ENCODE measurements around the gene RANBP2. TPM values are rescaled to one million over a fixed set of nuclear protein-coding genes. Genes with fewer than 3 reads are reported as not detected.

The RANBP2 gene
- total and polyA plus RNA-seq, 2 experiments from 2014 or later: 23.0 to 98.0 TPM

DNA sequence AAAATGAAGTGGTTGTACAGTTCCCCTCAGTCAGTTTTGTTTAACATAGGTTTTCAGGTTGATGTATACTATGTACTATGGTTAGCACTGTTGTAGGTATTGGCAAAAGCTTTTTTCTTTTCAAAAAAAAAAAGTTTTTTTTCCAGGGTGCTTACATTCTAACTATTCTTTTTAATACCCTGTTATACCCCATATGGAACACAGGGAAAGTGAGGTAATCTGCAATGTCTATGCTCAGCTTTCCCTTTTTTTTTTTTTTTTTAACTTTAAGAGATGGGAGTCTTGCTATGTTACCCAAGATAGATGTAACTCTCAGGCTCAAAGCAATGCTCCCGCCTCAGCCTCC is 66.7 kb downstream of the RANBP2 start (continued):
- TF ChIP-seq ZNF462 (CRISPR knock-in tag; IDR thresholded peaks at IDR 0.05): no peak

- Mint-ChIP-seq H3K4me3 (peak within 1 kb of the TSS; percentile 94), H3K4me1 (peaks cover 5% of the 10 kb centered on the region; the same call in 2 of the 3 replicates), H3K9me3 (0 out of 3 replicates have a peak, but pooled peaks cover 3% of the 10 kb centered on the region), H3K27ac (peak within 1 kb of the TSS; percentile 95), H3K27me3 (ENCODE audit: insufficient read depth, low read depth, poor library complexity) (peaks cover 8% of the 10 kb centered on the region), H3K36me3 (ENCODE audit: low read depth) (peaks cover 46% of the 10 kb centered on the region)
- ATAC-seq (peak; percentile 97), DNase-seq (ENCODE audit: low spot score) (peak; percentile 97)
- Histone ChIP-seq H3K9me2 (ENCODE audit: insufficient read depth) (no peaks in the 10 kb centered on the region), H3K79me2 (replicated peaks; ENCODE audit: insufficient read depth) (peaks cover 26% of the 10 kb centered on the region), H3K4me2 (peak within 1 kb of the TSS; percentile 95), H3F3A (replicated peaks; ENCODE audit: low read depth) (no peaks in the 10 kb centered on the region), H3K27ac (ENCODE audit: low read depth) (peak within 1 kb of the TSS; percentile 74), H3K4me1 (ENCODE audit: insufficient read depth) (0 out of 2 replicates have a peak, but pooled peaks cover 3% of the 10 kb centered on the region), H2AFZ (peak within 1 kb of the TSS; percentile 70; the same call in 1 of the 2 replicates), H3K27me3 (ENCODE audit: insufficient read depth) (no peaks in the 10 kb centered on the region), H4K20me1 (replicated peaks; ENCODE audit: insufficient read depth) (0 out of 2 replicates have a peak, but pooled peaks cover 6% of the 10 kb centered on the region), H3K4me3 (peak within 1 kb of the TSS; percentile 77), H3K36me3 (ENCODE audit: insufficient read depth) (peaks cover 17% of the 10 kb centered on the region; the same call in 1 of the 2 replicates)
- TF ChIP-seq, protein P1, sequence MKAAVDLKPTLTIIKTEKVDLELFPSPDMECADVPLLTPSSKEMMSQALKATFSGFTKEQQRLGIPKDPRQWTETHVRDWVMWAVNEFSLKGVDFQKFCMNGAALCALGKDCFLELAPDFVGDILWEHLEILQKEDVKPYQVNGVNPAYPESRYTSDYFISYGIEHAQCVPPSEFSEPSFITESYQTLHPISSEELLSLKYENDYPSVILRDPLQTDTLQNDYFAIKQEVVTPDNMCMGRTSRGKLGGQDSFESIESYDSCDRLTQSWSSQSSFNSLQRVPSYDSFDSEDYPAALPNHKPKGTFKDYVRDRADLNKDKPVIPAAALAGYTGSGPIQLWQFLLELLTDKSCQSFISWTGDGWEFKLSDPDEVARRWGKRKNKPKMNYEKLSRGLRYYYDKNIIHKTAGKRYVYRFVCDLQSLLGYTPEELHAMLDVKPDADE (IDR thresholded peaks at IDR 0.05): no peak
- TF ChIP-seq CREB1 (CRISPR knock-in tag; IDR thresholded peaks at IDR 0.05; ENCODE audit: low read depth): peak; percentile 89
- TF ChIP-seq POLR2AphosphoS5 (IDR thresholded peaks at IDR 0.05; ENCODE audit: low read depth): peak; percentile 87
Measured at GRCh38 chr2:108786354-108787215, 67.3 kb downstream of the RANBP2 start, which contains the start of gene CCDC138. Gene CCDC138, plus strand, starts transcription at chr2:108786771. Its CDS starts 52 bp downstream, at chr2:108786823.
